DOHH2 (cell line): ENCODE data around the gene NCBP2.

ENCODE experiments used
- H3F3A ChIP-seq: fragments of 200-600 bp; sonication (generic), shearing (Covaris generic); 2 replicates; pipeline ENCODE4 v1.6.0; 2016; ENCODE audit warnings: antibody characterized with exemption, mild to moderate bottlenecking; ENCODE audit not compliant: control insufficient read depth, insufficient read depth
- H3K27ac ChIP-seq: fragments of 200-600 bp; sonication (generic); 2 replicates; pipeline ENCODE4 v1.5.1; 2014; ENCODE audit warnings: low read depth, mild to moderate bottlenecking, low read length, moderate library complexity
- H3K27me3 ChIP-seq: fragments of 200-600 bp; sonication (generic); 2 replicates; pipeline ENCODE4 v1.6.1; 2014; ENCODE audit warnings: mild to moderate bottlenecking, low read length, mixed read lengths; ENCODE audit not compliant: control insufficient read depth
- H3K36me3 ChIP-seq: fragments of 200-600 bp; sonication (generic); 2 replicates; pipeline ENCODE4 v1.6.1; 2014; ENCODE audit warnings: mild to moderate bottlenecking, low read length, moderate library complexity, mixed read lengths; ENCODE audit not compliant: control insufficient read depth
- H3K4me1 ChIP-seq: fragments of 200-600 bp; sonication (generic); 2 replicates; pipeline ENCODE4 v1.6.1; 2014; ENCODE audit warnings: mild to moderate bottlenecking, low read length, mixed read lengths; ENCODE audit not compliant: control insufficient read depth
- H3K4me2 ChIP-seq: fragments of 200-600 bp; sonication (generic); 2 replicates; pipeline ENCODE4 v1.6.0; 2014; ENCODE audit warnings: mild to moderate bottlenecking, low read length, moderate library complexity
- H3K4me3 ChIP-seq: fragments of 200-600 bp; sonication (generic); 2 replicates; pipeline ENCODE4 v1.5.1; 2014; ENCODE audit warnings: mild to moderate bottlenecking, low read length, mixed read lengths
- H3K79me2 ChIP-seq: fragments of 200-600 bp; sonication (generic); 2 replicates; pipeline ENCODE4 v1.6.1; 2014; ENCODE audit warnings: mild to moderate bottlenecking, low read length, mixed read lengths; ENCODE audit not compliant: control insufficient read depth
- H3K9me2 ChIP-seq: fragments of 200-600 bp; sonication (generic); replicated peaks from 2 replicates; pipeline ENCODE4 v1.6.1; 2014; ENCODE audit warnings: mild to moderate bottlenecking, low read length, mixed read lengths; ENCODE audit not compliant: control insufficient read depth
- H3K9me3 ChIP-seq: fragments of 200-600 bp; sonication (generic); 2 replicates; pipeline ENCODE4 v1.6.1; 2014; ENCODE audit warnings: antibody characterized with exemption, low read length, mixed read lengths; ENCODE audit not compliant: control insufficient read depth, insufficient read depth
- H4K20me1 ChIP-seq: fragments of 200-600 bp; sonication (generic); 2 replicates; pipeline ENCODE4 v1.6.0; 2014; ENCODE audit warnings: low read depth, mild to moderate bottlenecking, antibody characterized with exemption, low read length, moderate library complexity; ENCODE audit not compliant: control insufficient read depth, insufficient read depth
- EZH2phosphoT487 ChIP-seq: fragments of 200-600 bp; sonication (generic); IDR thresholded peaks from 2 replicates; pipeline ENCODE4 v1.6.1; 2017; ENCODE audit warnings: borderline replicate concordance, mild to moderate bottlenecking, antibody characterized with exemption, low read length, moderate library complexity, mixed read lengths
- TF ChIP-seq, protein P1 (sequence below): fragments of 200-600 bp; sonication (generic); IDR thresholded peaks from one replicate; pipeline ENCODE4 v1.5.1; 2014; ENCODE audit warnings: antibody characterized with exemption, mild to moderate bottlenecking, low read depth, low read length; ENCODE audit not compliant: poor library complexity, severe bottlenecking

NCBP2 gene

GRCh38 chr3:196918968-196919367 is 23.4 kb downstream of the NCBP2 start:
- Histone ChIP-seq H3K36me3 (peaks cover 29% of the 10 kb centered on the region), H3K27ac (no peak overlapping the region), H4K20me1 (no peaks in the 10 kb centered on the region), H3K4me2 (no peak overlapping the region), H3K9me3 (no peaks in the 10 kb centered on the region), H3K4me1 (peaks cover 7% of the 10 kb centered on the region), H3K27me3 (no peaks in the 10 kb centered on the region), H3K4me3 (no peak overlapping the region), H3F3A (no peaks in the 10 kb centered on the region), H3K79me2 (no peaks in the 10 kb centered on the region), H3K9me2 (no peaks in the 10 kb centered on the region)
- TF ChIP-seq EZH2phosphoT487: no peak
- TF ChIP-seq, protein P1, sequence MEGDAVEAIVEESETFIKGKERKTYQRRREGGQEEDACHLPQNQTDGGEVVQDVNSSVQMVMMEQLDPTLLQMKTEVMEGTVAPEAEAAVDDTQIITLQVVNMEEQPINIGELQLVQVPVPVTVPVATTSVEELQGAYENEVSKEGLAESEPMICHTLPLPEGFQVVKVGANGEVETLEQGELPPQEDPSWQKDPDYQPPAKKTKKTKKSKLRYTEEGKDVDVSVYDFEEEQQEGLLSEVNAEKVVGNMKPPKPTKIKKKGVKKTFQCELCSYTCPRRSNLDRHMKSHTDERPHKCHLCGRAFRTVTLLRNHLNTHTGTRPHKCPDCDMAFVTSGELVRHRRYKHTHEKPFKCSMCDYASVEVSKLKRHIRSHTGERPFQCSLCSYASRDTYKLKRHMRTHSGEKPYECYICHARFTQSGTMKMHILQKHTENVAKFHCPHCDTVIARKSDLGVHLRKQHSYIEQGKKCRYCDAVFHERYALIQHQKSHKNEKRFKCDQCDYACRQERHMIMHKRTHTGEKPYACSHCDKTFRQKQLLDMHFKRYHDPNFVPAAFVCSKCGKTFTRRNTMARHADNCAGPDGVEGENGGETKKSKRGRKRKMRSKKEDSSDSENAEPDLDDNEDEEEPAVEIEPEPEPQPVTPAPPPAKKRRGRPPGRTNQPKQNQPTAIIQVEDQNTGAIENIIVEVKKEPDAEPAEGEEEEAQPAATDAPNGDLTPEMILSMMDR: no peak

DNA sequence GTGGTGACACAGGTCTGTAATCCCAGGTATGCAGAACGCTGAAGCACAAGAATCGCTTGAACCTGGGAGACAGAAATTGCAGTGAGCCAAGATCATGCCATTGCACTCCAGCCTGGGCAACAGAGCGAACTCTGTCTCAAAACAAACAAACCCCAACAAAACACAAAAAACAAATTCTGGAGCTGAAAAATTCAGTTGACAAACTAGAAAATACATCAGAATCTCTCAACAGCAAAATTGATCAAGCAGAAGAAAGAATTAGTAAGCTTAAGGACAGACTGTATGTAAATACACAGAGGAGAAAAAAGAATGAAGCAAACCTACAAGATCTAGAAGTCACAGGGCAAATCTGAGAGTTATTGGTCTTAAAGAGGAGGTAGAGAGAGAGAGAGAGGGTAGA is 25.3 kb downstream of the NCBP2 start:
- H3K27me3 ChIP-seq: no peaks in the 10 kb centered on the region

DNA sequence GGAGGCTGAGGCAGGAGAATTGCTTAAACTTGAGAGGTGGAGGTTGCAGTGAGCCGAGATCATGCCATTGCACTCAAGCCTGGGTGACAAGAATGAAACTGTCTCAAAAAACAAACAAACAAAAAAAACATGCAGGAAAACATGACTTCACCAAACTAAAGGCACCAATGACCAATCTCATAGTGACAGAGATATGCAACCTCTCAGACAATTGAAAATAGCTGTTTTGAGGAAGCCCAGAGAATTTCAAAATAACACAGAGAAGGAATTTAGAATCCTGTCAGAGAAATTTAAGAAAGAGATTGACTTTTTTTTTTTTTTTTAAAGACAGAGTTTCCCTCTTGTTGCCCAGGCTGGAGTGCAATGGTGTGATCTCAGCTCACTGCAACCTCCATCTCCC is 26.1 kb downstream of the NCBP2 start:
- Histone ChIP-seq H3K9me3 (no peaks in the 10 kb centered on the region), H3K79me2 (no peaks in the 10 kb centered on the region), H3K36me3 (peaks cover 21% of the 10 kb centered on the region), H3K9me2 (no peaks in the 10 kb centered on the region), H3K4me1 (peaks cover 7% of the 10 kb centered on the region), H3K4me2 (no peak overlapping the region), H3K4me3 (no peak overlapping the region), H4K20me1 (no peaks in the 10 kb centered on the region), H3F3A (no peaks in the 10 kb centered on the region), H3K27ac (no peak overlapping the region), H3K27me3 (no peaks in the 10 kb centered on the region)
- no peak for TF ChIP-seq EZH2phosphoT487
- TF ChIP-seq, protein P1: no peak

More for the DNA sequence above, 25.3 kb downstream of the NCBP2 start:
- Histone ChIP-seq H3K36me3 (peaks cover 25% of the 10 kb centered on the region), H3K9me3 (no peaks in the 10 kb centered on the region), H4K20me1 (no peaks in the 10 kb centered on the region), H3K4me1 (peaks cover 7% of the 10 kb centered on the region), H3K4me2 (no peak overlapping the region), H3F3A (no peaks in the 10 kb centered on the region), H3K27ac (no peak overlapping the region), H3K4me3 (no peak overlapping the region), H3K9me2 (no peaks in the 10 kb centered on the region), H3K79me2 (no peaks in the 10 kb centered on the region)
- TF ChIP-seq, protein P1: no peak
- TF ChIP-seq EZH2phosphoT487: no peak

DNA sequence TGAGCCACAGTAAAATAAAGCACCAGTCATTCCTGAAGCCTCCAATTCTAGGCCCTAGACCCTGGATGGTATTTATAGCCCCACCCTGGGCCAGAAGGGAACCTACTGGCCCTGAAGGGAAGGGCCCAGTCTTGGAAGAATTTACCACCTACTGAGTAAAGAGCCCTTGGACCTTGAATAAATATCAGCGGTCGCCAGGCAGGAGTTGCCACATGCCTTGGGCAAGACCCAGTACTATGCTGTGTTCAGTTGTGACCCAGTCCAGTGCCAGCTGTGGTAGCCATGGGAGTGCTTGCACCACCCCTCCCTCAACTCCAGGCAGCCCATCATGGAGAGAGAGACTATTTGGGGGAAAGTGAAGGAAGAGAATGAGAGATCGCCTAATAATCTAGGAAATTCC is 27.0 kb downstream of the NCBP2 start:
- TF ChIP-seq, protein P1: no peak
- no peak for TF ChIP-seq EZH2phosphoT487
- Histone ChIP-seq H3K9me3 (no peaks in the 10 kb centered on the region), H3K4me2 (no peak overlapping the region), H4K20me1 (no peaks in the 10 kb centered on the region), H3K9me2 (no peaks in the 10 kb centered on the region), H3K27ac (no peak overlapping the region), H3K79me2 (no peaks in the 10 kb centered on the region), H3F3A (no peaks in the 10 kb centered on the region), H3K36me3 (peaks cover 16% of the 10 kb centered on the region), H3K4me3 (no peak overlapping the region), H3K4me1 (peaks cover 2% of the 10 kb centered on the region), H3K27me3 (no peaks in the 10 kb centered on the region)
